D341Med (cell line): ENCODE measurements around the gene KBTBD13.
"Not testable (repeated sequence)": the region's sequence is repeated elsewhere in the genome, so short reads cannot be mapped to it uniquely, and the experiment has no call there.

Experiments
- DNase-seq: peaks from one replicate; pipeline ENCODE4 v3.0.0; 2012; ENCODE audit warnings: low spot score

The KBTBD13 gene

GRCh38 chr15:65069779-65070546 lies 6.6 kb upstream of the KBTBD13 start:
- DNase-seq: no peak

DNA sequence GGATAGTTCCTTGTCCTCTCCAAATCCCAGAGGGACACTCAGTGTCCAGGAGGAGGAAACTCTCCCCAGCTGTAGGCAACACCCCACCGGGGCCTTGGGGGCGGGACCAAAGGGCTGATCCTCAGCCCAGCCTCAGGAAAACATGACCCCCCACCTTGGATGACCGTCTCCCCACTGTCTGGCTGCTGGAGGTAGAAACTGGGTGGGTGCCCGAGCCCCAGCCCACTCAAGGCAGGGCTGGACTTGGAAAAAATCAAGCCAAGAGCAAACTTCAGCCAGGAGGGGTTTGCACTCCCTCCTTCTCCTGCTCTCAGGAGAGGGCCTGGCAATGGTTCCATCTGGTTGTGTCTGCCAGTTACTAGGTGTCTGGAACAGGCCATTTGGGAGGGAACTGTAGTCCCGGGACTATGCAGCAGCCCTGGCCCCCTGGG lies 5.2 kb upstream of the KBTBD13 start:
- DNase-seq: no peak

- DNase-seq: no peak
Measured at GRCh38 chr15:65072027-65072426, 4.5 kb upstream of the KBTBD13 start.

- no peak for DNase-seq
Measured at GRCh38 chr15:65072617-65073016, 3.9 kb upstream of the KBTBD13 start.

- not testable (repeated sequence) for DNase-seq
Measured at GRCh38 chr15:65074946-65075345, 1.6 kb upstream of the KBTBD13 start.

DNA sequence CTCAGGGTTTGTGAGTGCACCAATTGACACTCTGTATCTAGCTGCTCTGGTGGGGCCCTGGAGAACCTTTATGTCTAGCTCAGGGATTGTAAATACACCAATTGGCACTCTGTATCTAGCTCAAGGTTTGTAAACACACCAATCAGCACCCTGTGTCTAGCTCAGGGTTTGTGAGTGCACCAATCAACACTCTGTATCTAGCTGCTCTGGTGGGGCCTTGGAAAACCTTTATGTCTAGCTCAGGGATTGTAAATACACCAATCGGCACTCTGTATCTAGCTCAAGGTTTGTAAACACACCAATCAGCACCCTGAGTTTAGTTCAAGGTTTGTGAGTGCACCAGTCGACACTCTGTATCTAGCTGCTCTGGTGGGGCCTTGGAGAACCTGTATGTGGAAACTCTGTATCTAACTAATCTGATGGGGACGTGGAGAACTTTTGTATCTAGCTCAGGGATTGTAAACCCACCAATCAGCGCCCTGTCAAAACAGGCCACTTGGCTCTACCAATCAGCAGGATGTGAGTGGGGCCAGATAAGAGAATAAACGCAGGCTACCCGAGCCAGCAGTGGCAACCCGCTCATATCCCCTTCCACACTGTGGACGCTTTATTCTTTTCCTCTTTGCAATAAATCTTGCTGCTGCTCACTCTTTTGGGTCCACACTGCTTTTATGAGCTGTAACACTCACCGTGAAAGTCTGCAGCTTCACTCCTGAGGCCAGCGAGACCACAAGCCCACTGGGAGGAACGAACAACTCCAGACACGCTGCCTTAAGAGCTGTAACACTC lies 745 bp upstream of the KBTBD13 start:
- DNase-seq: not testable (repeated sequence)

- no peak for DNase-seq
Measured at GRCh38 chr15:65077291-65077980, 890 bp downstream of the KBTBD13 start.

DNA sequence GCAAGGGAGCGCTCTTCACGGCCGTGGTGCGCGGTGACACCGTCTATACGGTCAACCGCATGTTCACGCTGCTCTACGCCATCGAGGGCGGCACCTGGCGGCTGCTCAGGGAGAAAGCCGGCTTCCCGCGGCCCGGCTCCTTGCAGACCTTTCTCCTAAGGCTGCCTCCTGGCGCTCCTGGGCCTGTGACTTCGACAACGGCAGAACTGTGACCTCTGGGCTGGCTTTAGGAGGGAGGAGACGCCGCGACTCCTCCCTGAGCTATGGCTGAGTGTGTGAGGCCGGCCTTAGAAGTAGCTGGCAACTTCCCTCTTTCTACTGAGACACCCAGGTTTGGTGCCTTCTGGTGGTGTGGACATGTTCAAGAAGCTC lies 1.4 kb downstream of the KBTBD13 start:
- DNase-seq: no peak

- no peak for DNase-seq
Measured at GRCh38 chr15:65079580-65079979, 3.0 kb downstream of the KBTBD13 start.

GRCh38 chr15:65081270-65081669 lies 4.7 kb downstream of the KBTBD13 start:
- DNase-seq: no peak

DNA sequence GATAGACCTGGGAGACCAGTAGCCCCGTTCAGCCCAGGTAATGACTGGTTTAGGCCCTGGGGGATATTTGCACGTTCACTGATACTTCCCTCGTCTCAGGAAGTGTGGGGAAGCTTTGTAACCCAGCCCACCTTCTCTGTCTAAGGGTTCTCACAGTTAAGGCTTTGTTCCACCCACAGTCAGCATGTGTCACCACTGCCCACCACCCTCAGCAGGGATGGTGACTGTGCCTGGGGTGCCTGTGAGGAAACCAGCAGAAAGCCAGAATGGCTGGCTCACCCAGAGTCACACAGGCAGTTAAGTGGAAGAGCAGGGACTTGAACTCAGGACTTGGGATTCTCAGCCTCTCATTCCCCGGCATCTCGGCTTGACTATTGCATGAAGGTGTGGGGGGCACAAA lies 5.2 kb downstream of the KBTBD13 start:
- DNase-seq: no peak

- DNase-seq: no peak
Measured at GRCh38 chr15:65082303-65082953, 5.9 kb downstream of the KBTBD13 start.

DNA sequence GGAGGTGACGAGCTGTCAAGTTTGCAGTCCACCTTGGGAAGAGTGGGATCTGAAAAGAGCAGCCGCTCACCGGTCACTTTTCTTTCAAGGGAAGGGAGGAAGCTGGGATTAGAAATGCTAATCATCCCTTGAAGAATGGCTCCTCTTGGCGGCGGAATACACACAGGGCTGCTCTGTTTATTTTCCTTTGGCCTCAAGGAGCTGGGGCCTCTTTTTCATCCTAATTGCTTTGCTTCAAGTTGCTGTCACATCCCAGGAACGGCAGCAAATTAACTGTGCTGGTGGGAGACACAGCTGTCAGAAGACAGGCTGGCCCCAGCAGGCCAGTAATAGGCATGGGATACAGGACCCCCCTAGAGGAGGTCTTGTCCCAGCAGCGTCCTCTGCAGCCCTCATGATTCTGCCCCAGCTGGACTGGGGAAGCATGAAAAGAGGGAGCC lies 6.7 kb downstream of the KBTBD13 start:
- DNase-seq: no peak

- DNase-seq: no peak
Measured at GRCh38 chr15:65084500-65085206, 8.1 kb downstream of the KBTBD13 start.

- DNase-seq: no peak
Measured at GRCh38 chr15:65085207-65085753, 8.7 kb downstream of the KBTBD13 start.

GRCh38 chr15:65085990-65086679 lies 9.6 kb downstream of the KBTBD13 start:
- no peak for DNase-seq

DNA sequence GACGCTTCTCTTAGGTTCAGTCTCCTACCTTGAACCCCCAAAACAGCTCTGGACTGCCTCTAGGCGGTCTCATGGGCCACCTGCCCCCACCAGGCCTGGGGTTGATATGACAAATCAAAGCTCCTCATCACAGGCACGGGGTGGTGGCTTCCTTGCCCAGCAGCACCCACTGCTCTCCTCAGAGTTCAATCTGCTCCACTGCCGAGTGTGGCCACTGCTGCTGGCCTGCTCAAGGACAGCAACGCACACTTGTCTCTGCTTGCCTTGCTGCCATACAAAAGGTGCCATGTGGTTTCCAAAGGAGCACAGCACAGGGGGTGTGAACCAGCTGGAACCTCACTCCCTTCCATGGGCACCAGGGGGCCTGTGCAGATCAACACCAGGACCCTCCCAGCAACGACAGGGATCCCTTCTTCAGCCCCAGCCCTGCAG lies 10.2 kb downstream of the KBTBD13 start:
- peak; percentile 72 for DNase-seq

GRCh38 chr15:65087411-65087810 lies 10.9 kb downstream of the KBTBD13 start:
- DNase-seq: no peak

- no peak for DNase-seq
Measured at GRCh38 chr15:65087873-65088642, 11.5 kb downstream of the KBTBD13 start.

GRCh38 chr15:65088643-65089021 lies 12.1 kb downstream of the KBTBD13 start:
- no peak for DNase-seq
